Measurements from ENCODE around the gene CDH23.
"Not testable (repeated sequence)": the region's sequence is repeated elsewhere in the genome, so short reads cannot be mapped to it uniquely, and the experiment has no call there.

DNA sequence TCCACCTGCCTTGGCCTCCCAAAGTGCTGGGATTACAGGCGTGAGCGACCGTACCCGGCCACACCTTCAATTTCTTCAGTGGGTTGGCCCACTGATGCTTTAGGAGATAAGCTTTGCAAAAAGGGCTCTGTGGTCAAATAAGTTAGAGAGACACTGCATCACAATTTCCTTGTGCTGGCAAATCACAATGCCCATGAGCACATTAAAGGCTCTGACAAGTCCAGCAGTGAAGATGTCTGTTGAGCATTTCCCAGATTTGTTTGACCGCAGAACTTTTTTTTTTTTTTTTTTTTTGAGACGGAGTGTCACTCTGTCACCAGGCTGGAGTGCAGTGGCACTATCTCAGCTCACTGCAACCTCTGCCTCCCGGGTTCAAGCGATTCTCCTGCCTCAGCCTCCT is 203.5 kb downstream of the CDH23 start:
- TF ChIP-seq, protein P1, sequence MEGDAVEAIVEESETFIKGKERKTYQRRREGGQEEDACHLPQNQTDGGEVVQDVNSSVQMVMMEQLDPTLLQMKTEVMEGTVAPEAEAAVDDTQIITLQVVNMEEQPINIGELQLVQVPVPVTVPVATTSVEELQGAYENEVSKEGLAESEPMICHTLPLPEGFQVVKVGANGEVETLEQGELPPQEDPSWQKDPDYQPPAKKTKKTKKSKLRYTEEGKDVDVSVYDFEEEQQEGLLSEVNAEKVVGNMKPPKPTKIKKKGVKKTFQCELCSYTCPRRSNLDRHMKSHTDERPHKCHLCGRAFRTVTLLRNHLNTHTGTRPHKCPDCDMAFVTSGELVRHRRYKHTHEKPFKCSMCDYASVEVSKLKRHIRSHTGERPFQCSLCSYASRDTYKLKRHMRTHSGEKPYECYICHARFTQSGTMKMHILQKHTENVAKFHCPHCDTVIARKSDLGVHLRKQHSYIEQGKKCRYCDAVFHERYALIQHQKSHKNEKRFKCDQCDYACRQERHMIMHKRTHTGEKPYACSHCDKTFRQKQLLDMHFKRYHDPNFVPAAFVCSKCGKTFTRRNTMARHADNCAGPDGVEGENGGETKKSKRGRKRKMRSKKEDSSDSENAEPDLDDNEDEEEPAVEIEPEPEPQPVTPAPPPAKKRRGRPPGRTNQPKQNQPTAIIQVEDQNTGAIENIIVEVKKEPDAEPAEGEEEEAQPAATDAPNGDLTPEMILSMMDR (IDR thresholded peaks at IDR 0.05): not testable (repeated sequence)
- TF ChIP-seq EZH2 (IDR thresholded peaks at IDR 0.05; ENCODE audit: borderline replicate concordance, insufficient read depth, low read depth, low read length, poor library complexity, severe bottlenecking): not testable (repeated sequence)
